Hematopoietic multipotent progenitor cell treated with erythropoietin and hydrocortisone succinate and interleukin-3 and kit ligand, for 17 days (in vitro differentiated cells): ENCODE results near the gene HAVCR1.

Experiments
- DNase-seq: peaks from one replicate; pipeline ENCODE4 v3.0.0-alpha.2; 2015; ENCODE audit warnings: low spot score

The HAVCR1 gene

GRCh38 chr5:156991714-156992113 is 67.2 kb downstream of the HAVCR1 start:
- no peak for DNase-seq

GRCh38 chr5:156984064-156984463 is 74.9 kb downstream of the HAVCR1 start:
- no peak for DNase-seq

GRCh38 chr5:156981481-156981880 is 77.4 kb downstream of the HAVCR1 start:
- no peak for DNase-seq
